Measurements from ENCODE around the gene PTGDS.

Gene PTGDS

GRCh38 chr9:136963341-136963740 is 14.0 kb upstream of the PTGDS start:
- TF ChIP-seq CTCF (IDR thresholded peaks at IDR 0.05; ENCODE audit: low read depth, low read length, missing control alignments), result no peak
- no peak for DNase-seq (ENCODE audit: low read depth)
- no peak overlapping the region for H3K4me3 ChIP-seq (ENCODE audit: low read depth, low read length)

- TF ChIP-seq CTCF (IDR thresholded peaks at IDR 0.05; ENCODE audit: low read depth, low read length, missing control alignments), result no peak
- no peak for DNase-seq (ENCODE audit: low read depth)
- no peak overlapping the region for H3K4me3 ChIP-seq (ENCODE audit: low read depth, low read length)
Observed at GRCh38 chr9:136963751-136964150, 13.6 kb upstream of the PTGDS start.

- DNase-seq (ENCODE audit: low read depth), result no peak
- no peak for TF ChIP-seq CTCF (IDR thresholded peaks at IDR 0.05; ENCODE audit: low read depth, low read length, missing control alignments)
- H3K4me3 ChIP-seq (ENCODE audit: low read depth, low read length), result no peak overlapping the region
Observed at GRCh38 chr9:136964171-136964689, 13.1 kb upstream of the PTGDS start.

- TF ChIP-seq CTCF (IDR thresholded peaks at IDR 0.05; ENCODE audit: low read depth, low read length, missing control alignments), result no peak
- no peak overlapping the region for H3K4me3 ChIP-seq (ENCODE audit: low read depth, low read length)
- DNase-seq (ENCODE audit: low read depth), result no peak
Observed at GRCh38 chr9:136964833-136965422, 12.4 kb upstream of the PTGDS start.

GRCh38 chr9:136965771-136966484 is 11.4 kb upstream of the PTGDS start:
- no peak for DNase-seq (ENCODE audit: low read depth)

GRCh38 chr9:136968333-136969127 is 8.8 kb upstream of the PTGDS start:
- no peak for DNase-seq (ENCODE audit: low read depth)
- H3K4me3 ChIP-seq (ENCODE audit: low read depth, low read length), result no peak overlapping the region
- TF ChIP-seq CTCF (IDR thresholded peaks at IDR 0.05; ENCODE audit: low read depth, low read length, missing control alignments), result no peak

More at GRCh38 chr9:136965771-136966484, 11.4 kb upstream of the PTGDS start:
- TF ChIP-seq CTCF (IDR thresholded peaks at IDR 0.05; ENCODE audit: low read depth, low read length, missing control alignments), result no peak
- no peak overlapping the region for H3K4me3 ChIP-seq (ENCODE audit: low read depth, low read length)
